Stomach (tissue), 4 donors: ENCODE results near the gene CDKN1C.

ENCODE experiments used
- EP300 ChIP-seq: sonication (generic); formaldehyde crosslinking; IDR thresholded peaks from one replicate; pipeline ENCODE4 v1.6.1; 2017; ENCODE audit warnings: antibody characterized with exemption
- POLR2A ChIP-seq, 4 donors: fragments of 450-650 bp; IDR thresholded peaks; one replicate each; pipeline ENCODE4 v1.6.1; 2016; ENCODE audit warnings: antibody characterized with exemption in 4 of 4, control low read depth in 2 of 4, mild to moderate bottlenecking in 1 of 4, moderate library complexity in 1 of 4
- POLR2AphosphoS5 ChIP-seq, 3 donors: sonication (generic); formaldehyde crosslinking; IDR thresholded peaks; one replicate each; pipeline ENCODE4 v1.6.1; 2016; ENCODE audit warnings: antibody characterized with exemption in 3 of 3
- TF ChIP-seq, protein P1 (sequence below), 7 experiments: fragments of 450-650 bp in 4 of 7; fragments of 200-600 bp in 3 of 7; sonication (generic) in 3 of 7; IDR thresholded peaks; one replicate each; pipeline ENCODE4 v1.5.1; 2016 to 2019; ENCODE audit warnings: antibody characterized with exemption in 7 of 7, control low read depth in 2 of 7, mild to moderate bottlenecking in 1 of 7

DNA sequence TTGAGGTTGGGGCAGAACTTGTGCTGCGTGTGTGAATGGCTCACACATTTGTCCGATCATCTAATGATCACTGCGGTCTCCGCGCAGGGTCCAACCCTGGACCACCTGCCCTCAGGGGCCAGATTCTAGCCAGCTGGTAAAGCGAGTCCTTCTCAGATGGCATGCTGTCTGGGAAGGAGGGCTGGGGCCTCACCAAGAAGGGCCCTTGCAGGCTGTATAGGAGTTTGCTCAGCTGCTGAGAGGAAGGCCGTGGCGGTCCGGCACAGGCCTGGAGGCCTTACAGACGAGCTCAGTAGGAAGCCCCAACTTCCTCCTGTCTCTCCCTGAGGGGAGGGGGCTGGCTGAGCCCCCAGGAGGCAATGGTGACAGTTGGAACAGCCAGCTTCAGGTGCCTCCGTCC is 29.9 kb upstream of the CDKN1C start:
- no peak for TF ChIP-seq POLR2A (IDR thresholded peaks at IDR 0.05)
- TF ChIP-seq, protein P1, sequence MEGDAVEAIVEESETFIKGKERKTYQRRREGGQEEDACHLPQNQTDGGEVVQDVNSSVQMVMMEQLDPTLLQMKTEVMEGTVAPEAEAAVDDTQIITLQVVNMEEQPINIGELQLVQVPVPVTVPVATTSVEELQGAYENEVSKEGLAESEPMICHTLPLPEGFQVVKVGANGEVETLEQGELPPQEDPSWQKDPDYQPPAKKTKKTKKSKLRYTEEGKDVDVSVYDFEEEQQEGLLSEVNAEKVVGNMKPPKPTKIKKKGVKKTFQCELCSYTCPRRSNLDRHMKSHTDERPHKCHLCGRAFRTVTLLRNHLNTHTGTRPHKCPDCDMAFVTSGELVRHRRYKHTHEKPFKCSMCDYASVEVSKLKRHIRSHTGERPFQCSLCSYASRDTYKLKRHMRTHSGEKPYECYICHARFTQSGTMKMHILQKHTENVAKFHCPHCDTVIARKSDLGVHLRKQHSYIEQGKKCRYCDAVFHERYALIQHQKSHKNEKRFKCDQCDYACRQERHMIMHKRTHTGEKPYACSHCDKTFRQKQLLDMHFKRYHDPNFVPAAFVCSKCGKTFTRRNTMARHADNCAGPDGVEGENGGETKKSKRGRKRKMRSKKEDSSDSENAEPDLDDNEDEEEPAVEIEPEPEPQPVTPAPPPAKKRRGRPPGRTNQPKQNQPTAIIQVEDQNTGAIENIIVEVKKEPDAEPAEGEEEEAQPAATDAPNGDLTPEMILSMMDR (IDR thresholded peaks at IDR 0.05), result no peak
- TF ChIP-seq EP300, result no peak
- TF ChIP-seq POLR2AphosphoS5 (IDR thresholded peaks at IDR 0.05), result no peak
